ENCODE data around the gene ZNF622. TPM values are rescaled to one million over a fixed set of nuclear protein-coding genes. Genes with fewer than 3 reads are reported as not detected.

Gene ZNF622
- total RNA-seq, 1 experiment from 2014 or later = 54.4 TPM

- ChIA-PET POLR2A (ENCODE audit: unreplicated experiment) (no interaction called here), CTCF (interaction anchor here (0.6 to 2.7 kb wide), 11 partner anchors 8 to 323 kb away, joined by 3 to 23 read pairs (median 4); no protein-coding TSS in a partner anchor)
- no peak overlapping the region for H3K4me2 ChIP-seq
- H3K9me2 ChIP-seq (ENCODE audit: insufficient read depth) = no peaks in the 10 kb centered on the region
- no peaks in the 10 kb centered on the region for H3K4me1 ChIP-seq (replicated peaks; ENCODE audit: insufficient read depth)
- BruUV-seq (replicated peaks) = TSS peak; percentile 3
- H3K4me3 ChIP-seq = no peak overlapping the region
- H3K9me3 ChIP-seq (ENCODE audit: insufficient read depth, low read depth) = no peaks in the 10 kb centered on the region
- H3K36me3 ChIP-seq (ENCODE audit: low read depth) = peaks cover 62% of the 10 kb centered on the region
- H3K27me3 ChIP-seq (ENCODE audit: insufficient read depth, low read depth) = no peaks in the 10 kb centered on the region
- peaks cover 12% of the 10 kb centered on the region for H3F3A ChIP-seq (ENCODE audit: insufficient read depth, low read depth)
- peaks cover 65% of the 10 kb centered on the region for H4K20me1 ChIP-seq (ENCODE audit: insufficient read depth)
- intact Hi-C loops (cut with micrococcal nuclease; ENCODE audit: unreplicated experiment) = loop anchor here (1.0 kb wide), 1 partner anchor 296 kb away; no protein-coding TSS in a partner anchor
- H2AFZ ChIP-seq = no peak overlapping the region
- no peak overlapping the region for H3K27ac ChIP-seq
- peak; percentile 95 for TF ChIP-seq CTCF (conservative IDR thresholded peaks at IDR 0.05)
- no peak for TF ChIP-seq EZH2 (IDR thresholded peaks at IDR 0.05; ENCODE audit: low read depth)
- H3K79me2 ChIP-seq (ENCODE audit: low read depth) = peaks cover 23% of the 10 kb centered on the region
- DNase-seq = peak; percentile 38 to 49
These were observed 9.3 kb downstream of the ZNF622 start for GRCh38 chr5:16456103-16456832.

GRCh38 chr5:16455668-16456067, 9.9 kb downstream of the ZNF622 start:
- POLR2A ChIA-PET (ENCODE audit: unreplicated experiment) = interaction anchor here (0.6 kb wide), 1 partner anchor 28 kb away, joined by 3 read pairs; no protein-coding TSS in a partner anchor
- Histone ChIP-seq H3K36me3 (ENCODE audit: low read depth) (peaks cover 64% of the 10 kb centered on the region), H3K4me1 (replicated peaks; ENCODE audit: insufficient read depth) (no peaks in the 10 kb centered on the region), H3K4me2 (no peak overlapping the region), H3K9me2 (ENCODE audit: insufficient read depth) (no peaks in the 10 kb centered on the region), H4K20me1 (ENCODE audit: insufficient read depth) (peaks cover 60% of the 10 kb centered on the region), H3K27ac (no peak overlapping the region), H3K9me3 (ENCODE audit: insufficient read depth, low read depth) (no peaks in the 10 kb centered on the region), H2AFZ (no peak overlapping the region), H3K4me3 (no peak overlapping the region), H3F3A (ENCODE audit: insufficient read depth, low read depth) (peaks cover 12% of the 10 kb centered on the region), H3K79me2 (ENCODE audit: low read depth) (peaks cover 18% of the 10 kb centered on the region), H3K27me3 (ENCODE audit: insufficient read depth, low read depth) (no peaks in the 10 kb centered on the region)
- DNase-seq = no peak
- CTCF ChIA-PET = interaction anchor here (0.6 to 2.7 kb wide), 10 partner anchors 8 to 322 kb away, joined by 3 to 23 read pairs (median 4); no protein-coding TSS in a partner anchor
- intact Hi-C loops (cut with micrococcal nuclease; ENCODE audit: unreplicated experiment) = loop anchor here (1.0 kb wide), 1 partner anchor 295 kb away; no protein-coding TSS in a partner anchor
- BruUV-seq (replicated peaks) = no TSS peak
- no peak for TF ChIP-seq CTCF (conservative IDR thresholded peaks at IDR 0.05)
- TF ChIP-seq EZH2 (IDR thresholded peaks at IDR 0.05; ENCODE audit: low read depth) = no peak

- no TSS peak for BruUV-seq (replicated peaks)
- POLR2A ChIA-PET (ENCODE audit: unreplicated experiment) = no interaction called here
These were observed 10.9 kb downstream of the ZNF622 start for GRCh38 chr5:16454686-16455085.

More at GRCh38 chr5:16454686-16455085, 10.9 kb downstream of the ZNF622 start:
- Histone ChIP-seq H3K27ac (no peak overlapping the region), H3K36me3 (ENCODE audit: low read depth) (peaks cover 63% of the 10 kb centered on the region), H3K79me2 (ENCODE audit: low read depth) (peaks cover 18% of the 10 kb centered on the region), H3F3A (ENCODE audit: insufficient read depth, low read depth) (peaks cover 12% of the 10 kb centered on the region), H3K4me2 (no peak overlapping the region), H4K20me1 (ENCODE audit: insufficient read depth) (peaks cover 57% of the 10 kb centered on the region), H3K4me1 (replicated peaks; ENCODE audit: insufficient read depth) (no peaks in the 10 kb centered on the region), H3K27me3 (ENCODE audit: insufficient read depth, low read depth) (no peaks in the 10 kb centered on the region), H3K9me3 (ENCODE audit: insufficient read depth, low read depth) (no peaks in the 10 kb centered on the region), H2AFZ (no peak overlapping the region), H3K4me3 (no peak overlapping the region), H3K9me2 (ENCODE audit: insufficient read depth) (no peaks in the 10 kb centered on the region)
- intact Hi-C loops (cut with micrococcal nuclease; ENCODE audit: unreplicated experiment) = no loop called here
- TF ChIP-seq CTCF (conservative IDR thresholded peaks at IDR 0.05) (no peak), EZH2 (IDR thresholded peaks at IDR 0.05; ENCODE audit: low read depth) (no peak)
- no peak for DNase-seq
- CTCF ChIA-PET = interaction anchor here (0.6 to 2.7 kb wide), 2 partner anchors 294 to 1027 kb away, joined by 4 to 23 read pairs; no protein-coding TSS in a partner anchor

All from PC-9 (cell line).